Activated CD4-positive, CD25-positive, alpha-beta regulatory T cell (primary cell): Measurements from ENCODE around the gene MAD2L1.

Experiments used
- DNase-seq, 4 experiments: peaks; one replicate each; lab custom pipeline; 2025; lab: John Stamatoyannopoulos, UW

The MAD2L1 gene

GRCh38 chr4:120057416-120057815 is 9.2 kb downstream of the MAD2L1 start:
- DNase-seq = no peak

- DNase-seq = no peak
Observed at GRCh38 chr4:120056246-120056645, 10.4 kb downstream of the MAD2L1 start.

GRCh38 chr4:120055795-120056194 is 10.9 kb downstream of the MAD2L1 start:
- no peak for DNase-seq

DNA sequence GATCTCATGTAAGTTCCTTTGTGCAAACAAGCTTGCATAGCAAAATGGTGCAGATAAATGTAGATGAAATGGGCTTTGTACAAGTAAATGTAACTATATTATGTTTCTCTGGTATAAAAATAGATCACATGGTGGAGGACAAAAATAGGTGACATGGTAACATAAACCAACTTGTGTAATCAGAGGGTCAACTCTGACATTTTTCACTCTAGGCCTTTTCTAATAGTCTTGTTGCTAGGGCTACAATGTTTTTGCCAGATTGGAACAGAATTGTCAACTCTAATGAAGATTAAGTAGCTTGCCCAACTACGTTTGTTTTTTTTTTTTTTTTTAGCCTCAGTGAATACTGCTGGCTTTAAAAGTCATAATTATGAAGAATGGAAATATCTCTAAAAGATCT is 11.5 kb downstream of the MAD2L1 start:
- no peak for DNase-seq

DNA sequence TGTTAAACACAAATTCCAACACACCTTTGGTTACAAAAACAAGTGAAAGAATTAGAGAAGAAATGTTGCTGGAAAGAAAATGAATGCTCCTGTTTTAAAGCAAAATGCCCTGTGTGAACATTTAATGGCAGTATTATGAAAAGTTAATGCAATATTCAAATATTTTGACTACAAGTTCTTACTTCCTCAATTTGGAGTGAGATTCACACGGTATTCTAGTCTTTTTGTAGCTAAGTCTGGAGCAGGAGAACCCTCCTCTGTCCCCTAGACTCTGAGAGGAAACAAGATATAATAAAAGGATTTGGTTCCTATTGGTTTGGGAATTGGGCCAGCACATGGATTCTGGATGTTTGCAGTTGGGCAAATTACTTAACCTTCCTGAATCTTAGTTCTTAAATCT is 12.7 kb downstream of the MAD2L1 start:
- DNase-seq = no peak

- DNase-seq = no peak
Observed at GRCh38 chr4:120052856-120053255, 13.8 kb downstream of the MAD2L1 start.

GRCh38 chr4:120051253-120051652 is 15.4 kb downstream of the MAD2L1 start:
- DNase-seq = no peak

DNA sequence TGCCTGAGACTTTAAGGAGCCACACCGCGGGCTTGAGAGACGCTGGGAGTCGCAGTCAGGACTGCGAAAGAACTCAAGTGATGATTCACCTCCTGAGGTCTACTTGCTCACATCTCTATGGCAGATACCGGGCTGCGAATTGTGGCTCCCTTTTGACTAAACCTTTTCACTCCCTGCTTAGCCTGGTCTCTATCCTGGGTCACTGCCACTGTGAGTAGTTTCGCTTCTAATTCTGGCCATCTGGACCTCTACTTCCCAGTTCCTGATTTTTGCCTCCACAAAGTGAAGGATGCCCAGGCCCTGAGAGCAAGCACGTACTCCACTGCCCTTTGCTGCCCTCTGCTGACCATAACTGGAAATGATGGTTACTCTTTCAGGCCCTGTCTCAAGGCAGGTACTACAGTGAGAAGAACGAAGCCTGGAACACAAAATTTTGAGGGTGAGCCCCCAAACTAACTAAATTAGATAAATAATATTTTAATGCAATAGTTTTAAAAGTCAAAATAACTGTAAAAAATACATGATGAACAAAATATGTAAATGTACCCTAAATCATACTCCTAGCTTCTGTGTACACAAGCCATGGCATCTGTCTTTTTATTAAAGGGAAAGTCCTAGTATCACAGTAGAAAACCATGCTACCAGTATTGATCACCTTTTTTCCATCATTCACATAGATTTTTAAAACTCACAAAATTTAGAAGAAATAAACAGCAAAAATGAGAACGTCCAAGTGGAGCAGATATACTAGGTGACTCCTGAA is 16.7 kb downstream of the MAD2L1 start:
- peak; percentile 39 to 56 (median 41) for DNase-seq

DNA sequence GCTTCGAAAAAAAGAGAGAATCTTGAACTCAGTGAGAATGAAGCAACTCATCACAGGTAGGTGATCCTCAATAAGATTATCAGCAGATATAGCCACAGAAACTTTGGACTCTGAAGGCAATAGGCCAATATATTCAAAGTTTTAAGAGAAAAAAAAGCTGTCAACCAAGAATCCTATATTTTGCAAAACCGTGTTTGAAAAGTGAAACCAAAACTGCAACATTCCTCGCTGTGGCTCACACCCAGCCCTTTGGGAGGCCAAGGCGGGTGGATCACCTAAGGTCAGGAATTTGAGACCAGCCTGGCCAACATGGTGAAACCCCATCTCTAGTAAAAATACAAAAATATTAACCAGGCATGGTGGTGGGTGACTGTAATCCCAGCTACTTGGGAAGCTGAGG is 22.8 kb downstream of the MAD2L1 start:
- DNase-seq = no peak

DNA sequence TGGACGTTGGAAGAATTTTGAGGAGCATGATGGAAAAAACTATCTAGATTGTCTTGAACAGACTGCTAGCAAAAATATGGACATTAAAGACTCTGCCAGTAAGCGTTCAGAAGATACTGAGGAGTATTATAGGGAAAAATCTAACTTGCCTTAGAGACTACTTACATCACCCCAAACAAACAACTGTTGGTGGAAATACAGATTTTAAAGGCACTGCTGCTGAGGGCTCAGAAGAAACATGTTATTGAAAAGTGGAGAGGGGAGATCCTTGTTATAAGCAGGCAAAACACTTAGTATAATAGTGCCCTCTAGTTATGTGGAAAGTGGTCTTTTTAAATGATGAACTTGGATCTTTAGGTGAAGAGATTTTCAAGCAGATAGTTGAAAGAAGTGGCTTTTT is 29.2 kb downstream of the MAD2L1 start:
- no peak for DNase-seq

GRCh38 chr4:120034913-120035312 is 31.7 kb downstream of the MAD2L1 start:
- no peak for DNase-seq

- DNase-seq = no peak
Observed at GRCh38 chr4:120026853-120027252, 39.8 kb downstream of the MAD2L1 start.

DNA sequence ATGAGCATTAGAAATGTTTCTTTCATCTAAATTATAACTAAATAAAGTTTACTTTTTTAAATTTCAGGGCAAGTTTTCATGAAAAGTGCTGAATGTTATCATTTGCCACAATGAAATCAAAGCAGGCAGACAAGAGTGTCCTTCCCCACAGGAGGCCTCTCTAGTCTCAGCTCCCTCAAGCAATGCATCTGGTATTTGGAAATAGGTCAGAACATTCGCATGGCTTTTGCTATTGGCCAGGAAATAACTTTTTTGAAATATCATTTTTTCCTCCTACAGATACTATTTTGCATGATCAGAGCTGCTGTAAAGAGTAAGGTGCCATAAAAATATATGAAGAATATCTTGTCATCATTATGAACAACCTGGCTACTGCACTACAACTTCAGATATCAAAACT is 41.1 kb downstream of the MAD2L1 start:
- DNase-seq = no peak

DNA sequence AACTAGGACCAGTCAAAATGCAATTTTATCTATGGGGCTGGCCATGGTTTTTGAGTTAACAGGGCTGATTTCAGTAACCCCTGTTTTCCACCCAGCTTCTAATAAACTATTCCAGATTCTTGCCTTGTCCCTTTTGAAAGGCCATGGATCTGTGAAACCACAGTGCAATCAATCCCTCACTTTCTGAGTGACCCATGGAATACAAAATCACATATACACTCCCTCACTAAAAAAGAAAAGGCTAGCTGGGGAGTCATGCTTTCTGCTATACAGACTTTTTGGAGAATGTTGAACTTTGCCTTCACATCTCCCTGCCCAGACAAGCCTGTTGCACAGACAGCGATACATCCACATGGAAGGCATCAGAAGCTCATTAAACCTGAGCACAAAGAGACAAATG is 47.9 kb downstream of the MAD2L1 start:
- DNase-seq = no peak

DNA sequence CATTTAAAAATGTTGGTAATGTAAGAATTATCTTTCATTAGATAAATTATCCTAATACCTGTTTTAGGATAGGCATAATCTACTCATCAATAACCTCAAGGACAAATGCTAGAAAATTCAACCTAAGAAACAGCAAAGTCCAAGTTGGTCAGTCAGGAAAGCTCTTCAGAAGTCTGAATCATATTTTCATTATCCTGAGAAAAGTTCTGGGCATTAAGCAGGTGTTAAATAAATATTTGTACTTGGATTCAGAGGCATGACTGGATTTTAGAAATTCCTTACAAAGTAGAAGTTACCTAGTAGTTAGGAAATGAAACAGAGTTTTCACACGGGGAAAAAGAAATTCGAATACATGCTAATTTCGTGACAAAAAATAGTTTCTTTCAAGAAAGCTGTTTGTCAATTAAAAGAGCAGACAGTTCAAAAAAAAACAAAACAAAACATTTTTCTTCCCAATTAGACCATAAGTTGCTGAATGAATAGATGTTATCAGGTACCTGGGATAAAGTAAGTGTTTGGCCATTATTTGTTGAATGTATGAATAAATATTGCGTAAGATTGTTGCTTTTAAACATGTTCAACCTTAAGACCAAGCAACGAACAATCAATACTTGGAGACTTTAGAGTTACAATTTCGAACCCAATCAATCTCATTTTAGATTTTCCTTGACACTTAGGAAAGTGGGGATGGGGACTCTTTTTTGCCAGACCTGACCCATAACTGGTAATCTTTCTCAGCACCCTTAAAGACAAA is 48.5 kb downstream of the MAD2L1 start:
- DNase-seq = no peak

DNA sequence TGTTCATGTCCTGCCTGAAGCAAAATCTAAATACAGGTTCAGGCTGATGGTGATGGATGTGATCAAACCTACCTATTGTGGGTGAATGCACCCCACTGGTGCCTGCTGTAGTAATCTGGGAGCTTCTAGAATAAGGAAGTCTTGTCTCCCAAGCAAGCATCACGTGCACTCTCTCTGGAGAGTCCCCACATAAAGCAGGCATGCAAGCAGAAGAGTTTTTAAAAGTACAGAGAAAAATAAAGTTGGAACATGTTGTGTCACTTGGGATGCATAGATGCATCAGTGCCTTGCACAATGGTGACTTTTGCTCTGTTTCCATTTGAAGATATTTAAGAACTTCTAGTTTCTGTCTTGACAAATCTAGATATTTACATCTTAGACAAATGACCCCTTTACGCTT is 54.9 kb downstream of the MAD2L1 start:
- no peak for DNase-seq

DNA sequence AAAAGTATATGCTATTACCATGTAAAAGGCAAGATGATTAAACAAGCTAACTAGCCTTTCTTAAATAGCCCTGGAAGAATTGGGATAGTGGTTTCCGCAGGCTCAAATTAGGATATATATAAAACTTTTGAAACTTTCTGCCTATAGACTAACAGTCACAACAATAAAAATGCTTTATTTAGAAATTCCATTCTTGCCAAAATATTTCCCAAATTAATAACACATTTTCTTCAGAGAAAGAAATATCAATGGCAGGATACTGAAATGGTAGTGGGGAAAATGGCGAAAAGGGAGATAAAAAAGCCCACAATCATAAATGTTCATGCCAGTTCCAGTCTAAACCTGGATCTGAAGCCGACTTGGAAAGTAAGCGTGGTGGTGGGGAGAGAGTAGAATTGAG is 56.0 kb downstream of the MAD2L1 start:
- no peak for DNase-seq

DNA sequence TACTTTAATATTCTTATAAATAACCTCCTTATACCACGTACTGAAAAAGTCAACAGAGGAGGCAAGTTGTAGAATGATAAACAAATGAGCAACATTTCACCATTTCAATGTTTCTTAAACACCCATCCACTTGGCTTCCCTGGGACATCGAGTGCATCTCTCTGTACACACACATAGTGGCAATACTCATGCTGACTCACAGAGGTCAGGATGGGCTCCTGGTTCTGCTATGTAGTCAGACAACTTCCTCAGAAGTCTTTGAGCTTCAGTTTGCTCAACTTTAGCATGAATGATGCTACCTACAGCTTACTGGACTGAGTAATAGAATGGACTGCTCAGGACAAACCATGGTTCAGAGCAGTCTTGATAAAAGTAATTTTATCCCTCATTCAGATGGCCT is 56.9 kb downstream of the MAD2L1 start:
- no peak for DNase-seq

DNA sequence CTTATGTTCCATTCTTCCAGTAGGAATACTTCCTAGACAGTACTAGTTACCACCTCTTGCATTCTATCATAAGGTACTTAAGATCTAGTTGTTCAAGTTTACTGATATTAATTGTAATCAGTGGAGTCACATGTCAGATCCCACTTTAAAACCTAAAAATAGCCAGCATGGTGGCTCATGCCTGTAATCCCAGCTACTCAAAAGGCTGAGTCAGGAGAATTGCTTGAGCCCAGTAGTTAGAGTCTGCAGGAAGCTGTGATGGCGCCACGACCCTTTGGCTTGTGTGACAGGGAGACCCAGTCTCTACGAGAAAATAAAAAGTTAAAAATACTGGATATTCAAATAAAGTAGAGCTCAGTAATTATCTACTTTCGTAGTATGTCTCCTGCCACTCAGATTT is 57.7 kb downstream of the MAD2L1 start:
- no peak for DNase-seq

- DNase-seq = no peak
Observed at GRCh38 chr4:120007896-120008436, 58.7 kb downstream of the MAD2L1 start.

DNA sequence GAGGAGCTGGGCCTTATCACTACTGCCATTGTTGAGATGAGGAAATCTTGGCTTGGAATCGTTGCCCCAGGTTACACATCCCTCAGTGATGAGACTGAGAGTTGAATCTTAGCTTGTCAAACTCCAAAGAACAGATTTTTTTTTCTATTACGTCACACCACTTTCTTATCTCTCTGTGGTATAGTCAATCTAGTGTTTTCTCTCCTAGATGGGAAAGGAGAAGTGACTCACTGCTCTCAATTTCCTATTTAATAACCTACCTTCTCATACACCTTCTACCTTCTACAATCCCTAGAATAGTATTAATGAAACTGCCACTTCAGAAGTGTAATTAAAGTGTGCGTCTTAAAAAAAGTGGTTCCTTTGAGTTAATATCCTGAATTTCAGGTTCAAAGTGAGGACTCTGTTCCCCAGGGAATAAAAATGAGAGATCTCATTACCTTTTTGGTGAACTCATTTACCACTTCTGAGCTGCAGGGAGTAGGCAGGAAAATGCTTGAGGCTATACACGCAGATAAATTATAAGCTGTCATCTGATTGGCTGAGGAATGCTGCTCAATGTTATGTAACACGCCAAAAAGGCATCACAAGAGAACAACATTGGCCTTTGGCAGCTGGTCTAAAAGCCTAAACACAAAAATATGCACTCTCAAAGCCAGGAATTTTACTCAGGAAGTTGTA is 59.3 kb downstream of the MAD2L1 start:
- no peak for DNase-seq
